ENCODE data around the gene MLIP. TPM values are rescaled to one million over a fixed set of nuclear protein-coding genes. Genes with fewer than 3 reads are reported as not detected.

MLIP gene
- total RNA-seq, 4 donors from 2014 or later, result 0.54 to 0.62 TPM; not detected in 2

DNA sequence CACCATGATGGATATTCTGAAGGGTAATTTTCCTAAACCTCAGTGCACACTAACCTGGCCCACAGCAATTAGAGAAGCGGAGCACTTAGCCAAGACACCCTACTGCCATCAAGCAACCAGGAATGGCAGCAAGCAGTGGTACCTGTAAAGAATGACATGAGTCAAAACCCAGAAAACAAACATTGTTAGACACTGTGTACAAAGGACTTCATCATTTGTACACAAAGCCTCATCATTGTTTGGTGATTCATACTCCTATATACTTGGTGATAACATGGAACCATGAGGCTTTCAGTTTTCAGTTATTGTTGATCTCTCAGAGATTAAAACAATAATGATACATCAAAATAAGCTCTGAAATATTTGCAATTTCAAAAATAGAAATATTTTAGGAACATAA lies 74.6 kb downstream of the MLIP start:
- H3K9me3 ChIP-seq, result no peaks in the 10 kb centered on the region
- 83 to 100% methylated on average over 1 of the region's 1 CpG for WGBS, 2 donors (ENCODE audit: low coverage in 1 of 2)
- ATAC-seq, result no peak

GRCh38 chr6:54188846-54189245 lies 77.6 kb downstream of the MLIP start:
- Histone ChIP-seq H3K27me3 (no peaks in the 10 kb centered on the region), H3K4me1 (no peaks in the 10 kb centered on the region), H3K36me3 (no peaks in the 10 kb centered on the region), H3K4me3 (no peak overlapping the region), H3K27ac (no peak overlapping the region), H3K9me3 (no peaks in the 10 kb centered on the region)
- 58 to 80% methylated on average over 1 to 2 of the region's 2 CpGs for WGBS, 2 donors (ENCODE audit: low coverage in 1 of 2)
- TF ChIP-seq POLR2AphosphoS5 (IDR thresholded peaks at IDR 0.05) (no peak), EP300 (IDR thresholded peaks at IDR 0.05) (no peak), POLR2A (IDR thresholded peaks at IDR 0.05) (no peak), CTCF (IDR thresholded peaks at IDR 0.05) (no peak)
- no peak for ATAC-seq

More for the DNA sequence above, 74.6 kb downstream of the MLIP start:
- no peaks in the 10 kb centered on the region for H3K27me3 ChIP-seq
- no peak overlapping the region for H3K4me3 ChIP-seq
- TF ChIP-seq POLR2AphosphoS5 (IDR thresholded peaks at IDR 0.05) (no peak), POLR2A (IDR thresholded peaks at IDR 0.05) (no peak), CTCF (IDR thresholded peaks at IDR 0.05) (no peak)
- no peak overlapping the region for H3K27ac ChIP-seq
- H3K36me3 ChIP-seq, result no peaks in the 10 kb centered on the region
- no peaks in the 10 kb centered on the region for H3K4me1 ChIP-seq

DNA sequence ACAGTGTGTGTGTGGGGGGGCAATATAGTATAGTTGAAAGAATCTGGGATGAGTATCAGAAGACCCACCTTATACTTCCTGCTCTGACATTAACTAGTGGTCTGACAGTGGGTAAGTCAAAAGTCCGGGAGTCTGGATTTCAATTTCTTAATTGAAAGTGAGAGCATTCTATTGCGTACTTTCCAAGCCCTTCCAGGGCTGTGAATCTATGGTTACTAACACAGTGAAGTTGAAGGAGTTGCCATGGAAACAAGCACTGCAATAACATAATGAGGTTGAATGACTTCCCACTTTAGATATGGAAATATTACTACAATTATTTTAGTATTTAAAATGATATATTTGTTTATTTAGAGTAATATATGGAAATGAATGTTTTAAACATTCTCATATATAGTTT lies 80.2 kb downstream of the MLIP start:
- H3K27ac ChIP-seq, result no peak overlapping the region
- no peaks in the 10 kb centered on the region for H3K4me1 ChIP-seq
- H3K9me3 ChIP-seq, result no peaks in the 10 kb centered on the region
- WGBS, 2 donors (ENCODE audit: low coverage in 1 of 2), result 61% methylated on average over 2 of the region's 2 CpGs
- no peak overlapping the region for H3K4me3 ChIP-seq
- H3K27me3 ChIP-seq, result no peaks in the 10 kb centered on the region
- TF ChIP-seq EP300 (IDR thresholded peaks at IDR 0.05) (no peak), POLR2AphosphoS5 (IDR thresholded peaks at IDR 0.05) (no peak), POLR2A (IDR thresholded peaks at IDR 0.05) (no peak), CTCF (IDR thresholded peaks at IDR 0.05) (no peak)
- ATAC-seq, result no peak
- H3K36me3 ChIP-seq, result no peaks in the 10 kb centered on the region

GRCh38 chr6:54192993-54193392 lies 81.8 kb downstream of the MLIP start:
- no peak for ATAC-seq
- TF ChIP-seq POLR2AphosphoS5 (IDR thresholded peaks at IDR 0.05) (no peak), POLR2A (IDR thresholded peaks at IDR 0.05) (no peak), EP300 (IDR thresholded peaks at IDR 0.05) (no peak), CTCF (IDR thresholded peaks at IDR 0.05) (no peak)
- Histone ChIP-seq H3K27me3 (no peaks in the 10 kb centered on the region), H3K9me3 (no peaks in the 10 kb centered on the region), H3K4me1 (no peaks in the 10 kb centered on the region), H3K4me3 (no peak overlapping the region), H3K36me3 (no peaks in the 10 kb centered on the region), H3K27ac (no peak overlapping the region)
- WGBS, 2 donors (ENCODE audit: low coverage in 1 of 2), result 66 to 67% methylated on average over 3 of the region's 3 CpGs

GRCh38 chr6:54193560-54193959 lies 82.3 kb downstream of the MLIP start:
- TF ChIP-seq EP300 (IDR thresholded peaks at IDR 0.05) (no peak), POLR2AphosphoS5 (IDR thresholded peaks at IDR 0.05) (no peak), CTCF (IDR thresholded peaks at IDR 0.05) (no peak), POLR2A (IDR thresholded peaks at IDR 0.05) (no peak)
- H3K9me3 ChIP-seq, result no peaks in the 10 kb centered on the region
- no peak overlapping the region for H3K4me3 ChIP-seq
- 76 to 80% methylated on average over 2 to 3 of the region's 3 CpGs for WGBS, 2 donors (ENCODE audit: low coverage in 1 of 2)
- ATAC-seq, result no peak
- no peaks in the 10 kb centered on the region for H3K36me3 ChIP-seq
- no peak overlapping the region for H3K27ac ChIP-seq
- no peaks in the 10 kb centered on the region for H3K27me3 ChIP-seq
- H3K4me1 ChIP-seq, result no peaks in the 10 kb centered on the region

All from gastroesophageal sphincter (tissue), 4 donors.